H9 (cell line): Measurements from ENCODE around the gene LARP1. TPM values are rescaled to one million over a fixed set of nuclear protein-coding genes. Genes with fewer than 3 reads are reported as not detected.

Experiments
- DNase-seq: peaks from one replicate; pipeline ENCODE4 v3.0.0-alpha.2; 2017
- H2AFZ ChIP-seq: one replicate; pipeline ENCODE4 v1.6.1; 2013; ENCODE audit warnings: mild to moderate bottlenecking, low read length, control low read depth, moderate library complexity
- H2AK5ac ChIP-seq: 2 replicates; pipeline ENCODE4 v1.6.1; 2013; ENCODE audit warnings: low read length, control low read depth, mixed read lengths; ENCODE audit not compliant: insufficient read length
- H2BK120ac ChIP-seq: one replicate; pipeline ENCODE4 v1.6.1; 2013; ENCODE audit warnings: low read depth, mild to moderate bottlenecking, low read length, control low read depth, inconsistent platforms; ENCODE audit not compliant: poor library complexity, severe bottlenecking
- H2BK12ac ChIP-seq: 2 replicates; pipeline ENCODE4 v1.6.1; 2013; ENCODE audit warnings: low read length, control low read depth, mixed read lengths, low read depth; ENCODE audit not compliant: insufficient read length
- H2BK15ac ChIP-seq: 2 replicates; pipeline ENCODE4 v1.6.1; 2013; ENCODE audit warnings: low read depth, low read length, control low read depth
- H2BK20ac ChIP-seq: one replicate; pipeline ENCODE4 v1.6.1; 2013; ENCODE audit warnings: low read depth, mild to moderate bottlenecking, low read length, control low read depth, inconsistent platforms; ENCODE audit not compliant: poor library complexity, severe bottlenecking
- H2BK5ac ChIP-seq: 2 replicates; pipeline ENCODE4 v1.6.1; 2013; ENCODE audit warnings: low read length, control low read depth, mixed read lengths; ENCODE audit not compliant: insufficient read length
- H3K14ac ChIP-seq: 2 replicates; pipeline ENCODE4 v1.6.1; 2013; ENCODE audit warnings: low read length, control low read depth; ENCODE audit not compliant: insufficient read depth
- H3K18ac ChIP-seq: 2 replicates; pipeline ENCODE4 v1.6.1; 2013; ENCODE audit warnings: low read depth, mild to moderate bottlenecking, mixed read lengths, low read length, control low read depth; ENCODE audit not compliant: insufficient read length
- H3K23ac ChIP-seq: 2 replicates; pipeline ENCODE4 v1.6.1; 2013; ENCODE audit warnings: low read length, control low read depth, mixed read lengths, low read depth; ENCODE audit not compliant: insufficient read length
- H3K23me2 ChIP-seq: 2 replicates; pipeline ENCODE4 v1.6.1; 2013; ENCODE audit warnings: low read depth, mild to moderate bottlenecking, mixed read lengths, low read length, control low read depth; ENCODE audit not compliant: insufficient read length, poor library complexity, severe bottlenecking
- H3K27ac ChIP-seq: 2 replicates; pipeline ENCODE4 v1.5.1; 2013; ENCODE audit warnings: low read length, control low read depth, mixed read lengths, low read depth; ENCODE audit not compliant: insufficient read length
- H3K27me3 ChIP-seq: 2 replicates; pipeline ENCODE4 v1.6.1; 2013; ENCODE audit warnings: low read length, control low read depth, inconsistent platforms; ENCODE audit not compliant: insufficient read depth
- H3K4ac ChIP-seq: 2 replicates; pipeline ENCODE4 v1.6.1; 2013; ENCODE audit warnings: low read depth, mild to moderate bottlenecking, control low read depth, inconsistent platforms, low read length, moderate library complexity
- H3K4me1 ChIP-seq: 2 replicates; pipeline ENCODE4 v1.6.1; 2013; ENCODE audit warnings: low read length, control low read depth, inconsistent platforms; ENCODE audit not compliant: insufficient read depth
- H3K4me2 ChIP-seq: 2 replicates; pipeline ENCODE4 v1.6.1; 2013; ENCODE audit warnings: low read length, control low read depth, mixed read lengths; ENCODE audit not compliant: insufficient read length, insufficient read depth
- H3K56ac ChIP-seq: 2 replicates; pipeline ENCODE4 v1.6.1; 2013; ENCODE audit warnings: low read depth, mild to moderate bottlenecking, mixed read lengths, low read length, control low read depth; ENCODE audit not compliant: insufficient read length
- H3K79me1 ChIP-seq: 2 replicates; pipeline ENCODE4 v1.6.1; 2013; ENCODE audit warnings: low read depth, mild to moderate bottlenecking, moderate library complexity, low read length, control low read depth, inconsistent platforms; ENCODE audit not compliant: insufficient read depth, poor library complexity, severe bottlenecking
- H3K79me2 ChIP-seq: 2 replicates; pipeline ENCODE4 v1.6.1; 2013; ENCODE audit warnings: low read length, control low read depth, inconsistent platforms; ENCODE audit not compliant: insufficient read depth
- H3K9ac ChIP-seq: 2 replicates; pipeline ENCODE4 v1.6.1; 2013; ENCODE audit warnings: low read length, control low read depth, mixed read lengths; ENCODE audit not compliant: insufficient read length; ENCODE audit errors: extremely low read depth
- H3K9me3 ChIP-seq: one replicate; pipeline ENCODE4 v1.6.1; 2013; ENCODE audit warnings: low read depth, low read length, inconsistent platforms; ENCODE audit not compliant: control insufficient read depth
- H3T11ph ChIP-seq: one replicate; pipeline ENCODE4 v1.6.1; 2013; ENCODE audit warnings: mild to moderate bottlenecking, low read length, control low read depth, inconsistent platforms
- H4K20me1 ChIP-seq: one replicate; pipeline ENCODE4 v1.6.1; 2013; ENCODE audit not compliant: control insufficient read depth, insufficient read length, insufficient read depth
- H4K5ac ChIP-seq: 2 replicates; pipeline ENCODE4 v1.6.1; 2013; ENCODE audit warnings: low read depth, mild to moderate bottlenecking, mixed read lengths, low read length, control low read depth; ENCODE audit not compliant: insufficient read length
- H4K8ac ChIP-seq: replicated peaks from 2 replicates; pipeline ENCODE4 v1.6.1; 2013; ENCODE audit warnings: low read length, control low read depth, mixed read lengths, low read depth; ENCODE audit not compliant: insufficient read length
- H4K91ac ChIP-seq: 2 replicates; pipeline ENCODE4 v1.6.1; 2013; ENCODE audit warnings: low read depth, mild to moderate bottlenecking, moderate library complexity, mixed read lengths, low read length, control low read depth; ENCODE audit not compliant: insufficient read length
- H3K27ac Mint-ChIP-seq, 3 experiments: 2 replicates in 2 of 3; 3 replicates in 1 of 3; pipeline ENCODE4 v1.8.0; 2020 to 2021; ENCODE audit warnings: mixed read lengths in 3 of 3, mild to moderate bottlenecking in 1 of 3, moderate library complexity in 1 of 3
- H3K27me3 Mint-ChIP-seq: 2 replicates; pipeline ENCODE4 v1.8.0; 2021; ENCODE audit warnings: low read depth, mild to moderate bottlenecking, moderate library complexity, mixed read lengths
- H3K36me3 Mint-ChIP-seq, 3 experiments: 2 replicates in 2 of 3; 3 replicates in 1 of 3; pipeline ENCODE4 v1.8.0; 2020 to 2021; ENCODE audit warnings: low read depth in 3 of 3, mixed read lengths in 3 of 3; ENCODE audit not compliant: insufficient read depth in 1 of 3
- H3K4me1 Mint-ChIP-seq, 2 experiments: 2 replicates each; pipeline ENCODE4 v1.8.0; 2020; ENCODE audit warnings: mixed read lengths in 2 of 2
- H3K4me3 Mint-ChIP-seq, 2 experiments: 2 replicates in 1 of 2; 3 replicates in 1 of 2; pipeline ENCODE4 v1.8.0; 2020 to 2021; ENCODE audit warnings: mild to moderate bottlenecking in 2 of 2, mixed read lengths in 2 of 2, moderate library complexity in 1 of 2
- H3K9me3 Mint-ChIP-seq, 2 experiments: 2 replicates in 1 of 2; 3 replicates in 1 of 2; pipeline ENCODE4 v1.8.0; 2020; ENCODE audit warnings: mild to moderate bottlenecking in 2 of 2, mixed read lengths in 2 of 2, moderate library complexity in 1 of 2
- CTCF ChIP-seq: fragments of 200-600 bp; sonication (generic); conservative IDR thresholded peaks from 3 replicates; pipeline ENCODE4 v1.8.0; 2021; ENCODE audit warnings: antibody characterized with exemption, mild to moderate bottlenecking
- WGBS: extraction: QIAGEN DNeasy Blood & Tissue Kit; methylation state at CpG from one replicate; pipeline ENCODE4 v1.1.7; 2013; ENCODE audit warnings: missing lambda C conversion rate, low lambda C conversion rate, mixed read lengths; ENCODE audit not compliant: insufficient read length; ENCODE audit errors: extremely low coverage; 5-methylcytosine and 5-hydroxymethylcytosine counted together
- total RNA-seq: library from RNA; stranded (reverse); gene quantifications from 2 replicates; pipeline ENCODE4 v1.2.1, GENCODE V29; 2021

Gene LARP1
- total RNA-seq, 1 experiment from 2014 or later = 405 TPM

GRCh38 chr5:154778534-154778933 is 23.4 kb downstream of the LARP1 start:
- Mint-ChIP-seq H3K36me3 (peaks cover 0 to 6% (median 3%) of the 10 kb centered on the region in 3 experiments; a peak in 5 of 7 replicates), H3K4me3 (no peak overlapping the region), H3K9me3 (no peaks in the 10 kb centered on the region), H3K27me3 (no peaks in the 10 kb centered on the region), H3K4me1 (peaks cover 67 to 74% of the 10 kb centered on the region in 2 experiments), H3K27ac (no peak overlapping the region)
- H3K14ac ChIP-seq = no peak overlapping the region
- no CpG with 5 or more reads among the region's 2 CpGs for WGBS
- no peaks in the 10 kb centered on the region for H3K9me3 ChIP-seq
- H3K23ac ChIP-seq = no peak overlapping the region
- H3K79me2 ChIP-seq = peaks cover 85% of the 10 kb centered on the region
- no peak overlapping the region for H2BK20ac ChIP-seq
- no peak for DNase-seq
- no peak overlapping the region for H2AFZ ChIP-seq
- H2BK5ac ChIP-seq = no peak overlapping the region
- no peak overlapping the region for H2AK5ac ChIP-seq
- no peak overlapping the region for H2BK15ac ChIP-seq
- H3K79me1 ChIP-seq = peaks cover under 1% of the 10 kb centered on the region
- no peak overlapping the region for H3K4ac ChIP-seq
- no peak overlapping the region for H3K9ac ChIP-seq
- no peak overlapping the region for H2BK12ac ChIP-seq
- no peak overlapping the region for H3K4me2 ChIP-seq
- no peak for TF ChIP-seq CTCF
- no peaks in the 10 kb centered on the region for H4K20me1 ChIP-seq
- no peak overlapping the region for H4K5ac ChIP-seq
- no peaks in the 10 kb centered on the region for H3K23me2 ChIP-seq
- H3K18ac ChIP-seq = no peak overlapping the region
- H4K8ac ChIP-seq = no peak overlapping the region
- no peaks in the 10 kb centered on the region for H3K27me3 ChIP-seq
- no peak overlapping the region for H3K56ac ChIP-seq
- H3K27ac ChIP-seq = no peak overlapping the region
- no peak overlapping the region for H4K91ac ChIP-seq
- peaks cover 20% of the 10 kb centered on the region for H3K4me1 ChIP-seq
- no peak overlapping the region for H2BK120ac ChIP-seq
- no peak overlapping the region for H3T11ph ChIP-seq
